Endodermal cell (in vitro differentiated cells): ENCODE measurements around the gene MSLN. TPM values are rescaled to one million over a fixed set of nuclear protein-coding genes. Genes with fewer than 3 reads are reported as not detected.
A peak's percentile ranks its signal among the peaks of the same experiment; 100 is the strongest.

Experiments used
- DNase-seq: peaks from one replicate; pipeline ENCODE4 v3.0.0-alpha.2; 2017
- H3K27ac ChIP-seq: 2 replicates; pipeline ENCODE4 v1.5.1; 2013; ENCODE audit warnings: mild to moderate bottlenecking, low read depth, low read length, moderate library complexity
- H3K27me3 ChIP-seq: 2 replicates; pipeline ENCODE4 v1.6.1; 2013; ENCODE audit warnings: mild to moderate bottlenecking, low read length, moderate library complexity; ENCODE audit not compliant: insufficient read depth, control insufficient read depth, poor library complexity, severe bottlenecking
- H3K36me3 ChIP-seq: 2 replicates; pipeline ENCODE4 v1.7.0; 2013; ENCODE audit warnings: mild to moderate bottlenecking, low read length, moderate library complexity; ENCODE audit not compliant: control insufficient read depth, insufficient read depth
- H3K4me1 ChIP-seq: one replicate; pipeline ENCODE4 v1.7.0; 2013; ENCODE audit warnings: low read length; ENCODE audit not compliant: control insufficient read depth, insufficient read depth
- H3K4me3 ChIP-seq: 2 replicates; pipeline ENCODE4 v1.5.1; 2013; ENCODE audit warnings: mild to moderate bottlenecking, low read length, moderate library complexity
- H3K9ac ChIP-seq: 2 replicates; pipeline ENCODE4 v1.6.1; 2013; ENCODE audit warnings: mild to moderate bottlenecking, low read length, moderate library complexity; ENCODE audit not compliant: poor library complexity, severe bottlenecking; ENCODE audit errors: extremely low read depth
- H3K9me3 ChIP-seq: 2 replicates; pipeline ENCODE4 v1.6.1; 2013; ENCODE audit warnings: mild to moderate bottlenecking, low read length, moderate library complexity; ENCODE audit not compliant: control insufficient read depth
- H3K27ac Mint-ChIP-seq: 2 replicates; pipeline ENCODE4 v1.8.0; 2020; ENCODE audit warnings: mixed read lengths
- H3K27me3 Mint-ChIP-seq: 2 replicates; pipeline ENCODE4 v1.8.0; 2021; ENCODE audit warnings: mild to moderate bottlenecking, mixed read lengths; ENCODE audit not compliant: insufficient read depth
- H3K36me3 Mint-ChIP-seq: 2 replicates; pipeline ENCODE4 v1.8.0; 2020; ENCODE audit warnings: low read depth, mixed read lengths
- H3K4me1 Mint-ChIP-seq: 2 replicates; pipeline ENCODE4 v1.8.0; 2020; ENCODE audit warnings: mixed read lengths
- H3K4me3 Mint-ChIP-seq: 2 replicates; pipeline ENCODE4 v1.8.0; 2020; ENCODE audit warnings: mild to moderate bottlenecking, moderate library complexity, mixed read lengths
- H3K9me3 Mint-ChIP-seq: 2 replicates; pipeline ENCODE4 v1.8.0; 2020; ENCODE audit warnings: mild to moderate bottlenecking, mixed read lengths
- WGBS, 2 experiments: methylation state at CpG; one replicate each; pipeline versions ENCODE4 v1.1.5 to v1.1.7; 2013; ENCODE audit warnings: missing lambda C conversion rate in 2 of 2, mixed read lengths in 1 of 2; ENCODE audit not compliant: insufficient coverage in 1 of 2, insufficient read length in 1 of 2; 5-methylcytosine and 5-hydroxymethylcytosine counted together
- total RNA-seq, 2 donors: library from RNA; stranded (reverse); fragmentation: NEBNext Ultra II Directional in 1 of 2; extraction: Animal tissue kit (Norgen Biotek cat#: 25700) in 1 of 2; gene quantifications; 2 replicates in 1 of 2; 3 replicates in 1 of 2; pipeline ENCODE4 v1.2.1, GENCODE V29; 2021
- TF ChIP-seq, protein P1 (sequence below): fragments of 200-600 bp; sonication (generic); conservative IDR thresholded peaks from 2 replicates; pipeline ENCODE4 v1.5.0; 2021; ENCODE audit warnings: antibody characterized with exemption, mild to moderate bottlenecking

The MSLN gene
- total RNA-seq, 2 donors from 2014 or later, result 0.42 to 0.86 TPM

DNA sequence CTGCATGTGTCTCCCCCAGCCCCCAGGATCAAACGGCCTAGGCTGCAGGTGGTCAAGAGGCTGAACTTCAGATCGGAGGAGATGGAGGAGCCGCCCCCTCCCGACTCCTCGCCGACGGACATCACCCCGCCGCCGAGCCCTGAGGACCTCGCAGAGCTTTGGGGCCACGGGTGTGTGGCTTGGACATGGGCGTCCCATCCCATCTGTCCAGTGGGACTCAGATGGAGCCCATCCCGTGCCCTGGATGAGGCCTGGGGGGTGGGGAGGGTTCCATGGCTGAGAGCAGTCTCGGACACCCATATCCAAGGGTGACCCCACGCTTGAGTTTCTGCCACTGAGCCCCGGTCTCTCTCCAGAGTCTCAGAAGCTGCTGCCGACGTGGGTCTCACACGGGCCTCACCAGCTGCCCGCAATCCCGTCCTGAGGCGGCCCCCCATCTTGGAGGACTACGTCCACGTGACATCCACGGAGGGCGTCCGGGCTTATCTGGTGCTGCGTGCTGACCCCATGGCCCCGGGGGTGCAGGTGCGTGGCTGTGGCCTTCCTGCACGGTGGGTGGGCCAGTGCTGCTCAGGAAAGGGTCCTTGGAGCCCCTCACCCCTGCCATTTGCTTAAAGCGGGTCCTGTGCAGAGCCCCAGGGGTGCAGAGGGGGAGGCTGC is 28.8 kb downstream of the MSLN start:
- no peaks in the 10 kb centered on the region for H3K4me1 Mint-ChIP-seq
- Histone ChIP-seq H3K9ac (peak overlapping the region; percentile 68), H3K27me3 (no peaks in the 10 kb centered on the region), H3K27ac (no peak overlapping the region), H3K36me3 (peaks cover 30% of the 10 kb centered on the region), H3K9me3 (no peaks in the 10 kb centered on the region), H3K4me1 (peaks cover 4% of the 10 kb centered on the region), H3K4me3 (peak overlapping the region; percentile 79)
- no peak overlapping the region for H3K27ac Mint-ChIP-seq
- no peaks in the 10 kb centered on the region for H3K27me3 Mint-ChIP-seq
- peaks cover 14% of the 10 kb centered on the region for H3K36me3 Mint-ChIP-seq
- H3K9me3 Mint-ChIP-seq, result no peaks in the 10 kb centered on the region
- no peak for DNase-seq
- TF ChIP-seq, protein P1, sequence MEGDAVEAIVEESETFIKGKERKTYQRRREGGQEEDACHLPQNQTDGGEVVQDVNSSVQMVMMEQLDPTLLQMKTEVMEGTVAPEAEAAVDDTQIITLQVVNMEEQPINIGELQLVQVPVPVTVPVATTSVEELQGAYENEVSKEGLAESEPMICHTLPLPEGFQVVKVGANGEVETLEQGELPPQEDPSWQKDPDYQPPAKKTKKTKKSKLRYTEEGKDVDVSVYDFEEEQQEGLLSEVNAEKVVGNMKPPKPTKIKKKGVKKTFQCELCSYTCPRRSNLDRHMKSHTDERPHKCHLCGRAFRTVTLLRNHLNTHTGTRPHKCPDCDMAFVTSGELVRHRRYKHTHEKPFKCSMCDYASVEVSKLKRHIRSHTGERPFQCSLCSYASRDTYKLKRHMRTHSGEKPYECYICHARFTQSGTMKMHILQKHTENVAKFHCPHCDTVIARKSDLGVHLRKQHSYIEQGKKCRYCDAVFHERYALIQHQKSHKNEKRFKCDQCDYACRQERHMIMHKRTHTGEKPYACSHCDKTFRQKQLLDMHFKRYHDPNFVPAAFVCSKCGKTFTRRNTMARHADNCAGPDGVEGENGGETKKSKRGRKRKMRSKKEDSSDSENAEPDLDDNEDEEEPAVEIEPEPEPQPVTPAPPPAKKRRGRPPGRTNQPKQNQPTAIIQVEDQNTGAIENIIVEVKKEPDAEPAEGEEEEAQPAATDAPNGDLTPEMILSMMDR, result no peak
- 79 to 82% methylated on average over 28 to 33 of the region's 33 CpGs for WGBS, 2 experiments
- H3K4me3 Mint-ChIP-seq, result peak overlapping the region; percentile 76

DNA sequence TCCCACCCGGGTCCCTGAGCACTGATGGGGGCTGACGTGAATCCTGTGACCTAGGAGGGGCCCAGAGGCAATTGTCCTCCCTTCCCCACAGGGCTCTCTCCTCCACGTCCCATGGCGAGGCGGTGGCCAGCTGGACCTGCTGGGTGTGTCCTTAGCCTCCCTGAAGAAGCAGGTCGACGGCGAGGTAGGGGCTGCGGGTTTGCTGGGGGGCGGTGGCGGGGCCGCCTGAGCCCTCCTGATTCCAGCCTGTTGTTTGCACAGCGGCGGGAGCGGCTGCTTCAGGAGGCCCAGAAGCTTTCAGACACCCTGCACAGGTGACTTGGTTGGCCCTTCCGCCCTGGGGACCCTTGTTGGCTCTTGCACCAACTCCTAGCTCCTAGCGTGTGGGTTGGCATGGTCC is 29.6 kb downstream of the MSLN start:
- peaks cover 13% of the 10 kb centered on the region for H3K36me3 Mint-ChIP-seq
- H3K9me3 ChIP-seq, result no peaks in the 10 kb centered on the region
- H3K4me3 Mint-ChIP-seq, result peak overlapping the region; percentile 76
- peaks cover 4% of the 10 kb centered on the region for H3K4me1 ChIP-seq
- no peaks in the 10 kb centered on the region for H3K4me1 Mint-ChIP-seq
- TF ChIP-seq, protein P1, result no peak
- DNase-seq, result no peak
- H3K27me3 Mint-ChIP-seq, result no peaks in the 10 kb centered on the region
- H3K36me3 ChIP-seq, result peaks cover 30% of the 10 kb centered on the region
- no peak overlapping the region for H3K27ac Mint-ChIP-seq
- H3K4me3 ChIP-seq, result no peak overlapping the region
- H3K9me3 Mint-ChIP-seq, result no peaks in the 10 kb centered on the region
- no peaks in the 10 kb centered on the region for H3K27me3 ChIP-seq
- H3K9ac ChIP-seq, result no peak overlapping the region
- no peak overlapping the region for H3K27ac ChIP-seq
- WGBS, 2 experiments, result 94 to 98% methylated on average over 8 to 17 of the region's 17 CpGs

DNA sequence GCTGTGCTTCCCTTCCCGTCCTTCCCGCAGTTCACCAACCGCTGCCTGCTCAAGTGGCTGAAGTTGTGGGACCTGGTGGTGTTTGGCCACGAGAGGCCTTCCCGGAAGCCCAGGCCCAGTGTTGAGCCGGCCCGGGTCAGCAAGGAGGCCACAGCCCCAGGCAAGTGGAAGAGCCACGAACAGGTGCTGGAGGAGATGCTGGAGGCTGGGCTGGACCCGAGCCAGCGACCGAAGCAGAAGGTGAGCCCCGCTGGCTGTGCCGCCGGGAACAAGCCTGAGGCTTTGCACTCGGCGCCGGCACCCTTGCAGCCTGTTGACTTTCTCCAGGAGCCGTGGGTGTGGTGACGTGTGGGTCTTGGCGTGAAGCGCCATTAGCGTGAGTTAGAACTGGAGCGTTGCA is 30.6 kb downstream of the MSLN start:
- Mint-ChIP-seq H3K4me3 (no peak overlapping the region), H3K27me3 (no peaks in the 10 kb centered on the region), H3K27ac (no peak overlapping the region), H3K4me1 (no peaks in the 10 kb centered on the region), H3K36me3 (peaks cover 15% of the 10 kb centered on the region), H3K9me3 (no peaks in the 10 kb centered on the region)
- no peaks in the 10 kb centered on the region for H3K9me3 ChIP-seq
- DNase-seq, result no peak
- no peaks in the 10 kb centered on the region for H3K27me3 ChIP-seq
- peaks cover 4% of the 10 kb centered on the region for H3K4me1 ChIP-seq
- WGBS, 2 experiments, result 95 to 98% methylated on average over 13 to 23 of the region's 23 CpGs
- H3K36me3 ChIP-seq, result peaks cover 25% of the 10 kb centered on the region
- H3K27ac ChIP-seq, result no peak overlapping the region
- H3K4me3 ChIP-seq, result no peak overlapping the region
- TF ChIP-seq, protein P1, result no peak
- no peak overlapping the region for H3K9ac ChIP-seq
